K562 (cell line): ENCODE results near the gene DUS1L. TPM values are rescaled to one million over a fixed set of nuclear protein-coding genes. Genes with fewer than 3 reads are reported as not detected.

Experiments used
- ATAC-seq: fragments of 200-7000 bp; cut with Tn5 transposase; 3 replicates; pipeline ENCODE4 v1.9.1; 2020; ENCODE audit warnings: moderate library complexity
- BruUV-seq: library from RNA; stranded (reverse); fragments of 400-500 nt; replicated peaks from 2 replicates; lab custom pipeline; 2021; lab: Mats Ljungman, UMichigan
- CTCF ChIA-PET: fragments of 300-600 bp; formaldehyde crosslinking; extraction: SDS; loops from one replicate; lab custom pipeline; 2021; ENCODE audit warnings: low intra/inter-chr PET ratio; lab: Yijun Ruan, JAX
- POLR2A ChIA-PET: fragments of 300-600, 350-650 bp; sonication (Branson Sonifier 250); formaldehyde crosslinking; extraction: SDS; loops from one replicate; lab custom pipeline; 2021; ENCODE audit warnings: antibody characterized with exemption, inconsistent platforms; lab: Yijun Ruan, JAX
- DNase-seq, 4 experiments: peaks; one replicate each; pipeline versions ENCODE4 v3.0.0 to v3.0.0-alpha.2; 2011 to 2018; ENCODE audit warnings: low spot score in 3 of 4, mixed read lengths in 3 of 4; ENCODE audit errors: extremely low read depth in 1 of 4
- FAIRE-seq: peaks from 2 replicates; lab custom pipeline; 2011; peaks lifted over from hg19 to GRCh38; lab: Jason Lieb, UNC
- H2AFZ ChIP-seq: 2 replicates; pipeline ENCODE4 v1.6.0; 2011; ENCODE audit warnings: low read depth, low read length, control low read depth, inconsistent platforms
- H3K27ac ChIP-seq: fragments of 200-600 bp; 3 replicates; pipeline ENCODE4 v1.8.0; 2011; ENCODE audit warnings: low read depth, mild to moderate bottlenecking, control low read depth, inconsistent platforms, low read length, moderate library complexity, mixed read lengths; ENCODE audit errors: extremely low read depth
- H3K27me3 ChIP-seq, 2 experiments: fragments of 300-600 bp in 1 of 2; 2 replicates in 1 of 2; 3 replicates in 1 of 2; pipeline versions ENCODE4 v1.6.0 to v1.8.0; 2011; ENCODE audit warnings: inconsistent platforms in 2 of 2, low read length in 2 of 2, mild to moderate bottlenecking in 1 of 2, mixed read lengths in 1 of 2, moderate library complexity in 1 of 2; ENCODE audit not compliant: control insufficient read depth in 2 of 2, insufficient read depth in 2 of 2
- H3K36me3 ChIP-seq: fragments of 300-600 bp; 3 replicates; pipeline ENCODE4 v1.8.0; 2011; ENCODE audit warnings: mild to moderate bottlenecking, low read length, inconsistent platforms; ENCODE audit not compliant: control insufficient read depth, insufficient read depth
- H3K4me1 ChIP-seq, 2 experiments: fragments of 200-600 bp in 1 of 2; replicated peaks in 1 of 2; 2 replicates in 1 of 2; 3 replicates in 1 of 2; pipeline versions ENCODE4 v1.5.1 to v1.8.0; 2011; ENCODE audit warnings: inconsistent platforms in 2 of 2, low read length in 2 of 2, mild to moderate bottlenecking in 1 of 2, mixed read lengths in 1 of 2, moderate library complexity in 1 of 2; ENCODE audit not compliant: control insufficient read depth in 2 of 2, insufficient read depth in 2 of 2
- H3K4me2 ChIP-seq: 2 replicates; pipeline ENCODE4 v1.6.1; 2011; ENCODE audit warnings: low read length, control low read depth, inconsistent platforms, mixed read lengths; ENCODE audit not compliant: insufficient read depth
- H3K4me3 ChIP-seq: fragments of 200-600 bp; sonication (generic), shearing (Covaris generic); 2 replicates; pipeline ENCODE4 v1.5.1; 2016; ENCODE audit warnings: control low read depth, inconsistent platforms
- H3K79me2 ChIP-seq: fragments of 200-600 bp; 3 replicates; pipeline ENCODE4 v1.8.0; 2011; ENCODE audit warnings: low read length, inconsistent platforms; ENCODE audit not compliant: control insufficient read depth, insufficient read depth
- H3K9ac ChIP-seq, 2 experiments: 2 replicates each; pipeline versions ENCODE4 v1.6.0 to v1.6.1; 2011; ENCODE audit warnings: low read depth in 2 of 2, low read length in 2 of 2, control low read depth in 1 of 2, inconsistent platforms in 1 of 2, mild to moderate bottlenecking in 1 of 2, mixed read lengths in 1 of 2; ENCODE audit not compliant: insufficient read depth in 1 of 2
- H3K9me1 ChIP-seq: one replicate; pipeline ENCODE4 v1.6.0; 2011; ENCODE audit warnings: inconsistent platforms, mild to moderate bottlenecking, low read length, moderate library complexity; ENCODE audit not compliant: control insufficient read depth, insufficient read depth
- H3K9me3 ChIP-seq: replicated peaks from 2 replicates; pipeline ENCODE4 v1.5.1; 2011; ENCODE audit warnings: low read depth, low read length, inconsistent platforms; ENCODE audit not compliant: control insufficient read depth, insufficient read depth
- H4K20me1 ChIP-seq: replicated peaks from 2 replicates; pipeline ENCODE4 v1.6.1; 2011; ENCODE audit warnings: low read length, inconsistent platforms, mixed read lengths; ENCODE audit not compliant: control insufficient read depth, insufficient read depth
- ARID1B ChIP-seq: fragments of 450-650 bp; IDR thresholded peaks from 2 replicates; pipeline ENCODE4 v1.6.1; 2016; ENCODE audit warnings: antibody characterized with exemption, mild to moderate bottlenecking, inconsistent platforms
- ELF4 ChIP-seq: fragments of 450-650 bp; formaldehyde crosslinking; IDR thresholded peaks from 2 replicates; pipeline ENCODE4 v1.4.0; 2022; ENCODE audit warnings: missing genetic modification characterization
- HEY1 ChIP-seq: fragments of 250-450 bp; sonication (Bioruptor Pico); IDR thresholded peaks from 2 replicates; pipeline ENCODE4 v1.5.0; 2020; ENCODE audit warnings: mild to moderate bottlenecking, moderate library complexity, borderline replicate concordance
- ILK ChIP-seq: fragments of 450-650 bp; IDR thresholded peaks from 2 replicates; pipeline ENCODE4 v1.6.1; 2016; ENCODE audit warnings: missing genetic modification characterization, low read depth, mild to moderate bottlenecking, missing compliant biosample characterization, moderate library complexity, borderline replicate concordance
- L3MBTL2 ChIP-seq: fragments of 450-650 bp; IDR thresholded peaks from 2 replicates; pipeline ENCODE4 v1.6.1; 2016; ENCODE audit warnings: mild to moderate bottlenecking, moderate library complexity
- PML ChIP-seq: IDR thresholded peaks from 2 replicates; pipeline ENCODE4 v1.6.1; 2012; ENCODE audit warnings: low read length, inconsistent platforms
- POLR2A ChIP-seq: fragments of 450-650 bp; conservative IDR thresholded peaks from 2 replicates; pipeline ENCODE4 v1.6.1; 2016
- POLR2AphosphoS2 ChIP-seq: IDR thresholded peaks from 2 replicates; pipeline ENCODE4 v1.6.1; 2012; ENCODE audit warnings: low read length, improper control_type of control experiment
- POLR2AphosphoS5 ChIP-seq: IDR thresholded peaks from 2 replicates; pipeline ENCODE4 v1.6.1; 2011; ENCODE audit warnings: mild to moderate bottlenecking, low read depth, low read length, moderate library complexity; ENCODE audit not compliant: control insufficient read depth, insufficient read depth
- RBFOX2 ChIP-seq: fragments of 200-400 bp; formaldehyde crosslinking; IDR thresholded peaks from 2 replicates; pipeline ENCODE4 v1.6.1; 2017; ENCODE audit warnings: low read depth, mild to moderate bottlenecking, low read length, moderate library complexity
- RBM15 ChIP-seq: fragments of 200-400 bp; formaldehyde crosslinking; IDR thresholded peaks from 2 replicates; pipeline ENCODE4 v1.6.1; 2018; ENCODE audit warnings: mild to moderate bottlenecking, low read length, moderate library complexity; ENCODE audit not compliant: insufficient read depth
- RBM22 ChIP-seq: fragments of 200-400 bp; formaldehyde crosslinking; IDR thresholded peaks from 2 replicates; pipeline ENCODE4 v1.6.1; 2018; ENCODE audit warnings: low read length, low read depth; ENCODE audit not compliant: poor library complexity, severe bottlenecking
- RCOR1 ChIP-seq, 2 experiments: IDR thresholded peaks; 2 replicates each; pipeline ENCODE4 v1.6.1; 2012; ENCODE audit warnings: low read depth in 2 of 2, low read length in 2 of 2, borderline replicate concordance in 1 of 2, improper control_type of control experiment in 1 of 2
- RFX7 ChIP-seq: fragments of 250-450 bp; sonication (Bioruptor Pico); IDR thresholded peaks from 2 replicates; pipeline ENCODE4 v1.5.1; 2021; ENCODE audit warnings: mild to moderate bottlenecking
- SP2 ChIP-seq: IDR thresholded peaks from 2 replicates; pipeline ENCODE4 v1.6.1; 2011; ENCODE audit warnings: mild to moderate bottlenecking, low read depth, low read length, moderate library complexity; ENCODE audit not compliant: poor library complexity, severe bottlenecking; ENCODE audit errors: extremely low read depth
- SUPT5H ChIP-seq: fragments of 450-650 bp; IDR thresholded peaks from 2 replicates; pipeline ENCODE4 v1.6.1; 2016
- TARDBP ChIP-seq: fragments of 450-650 bp; IDR thresholded peaks from 2 replicates; pipeline ENCODE4 v1.6.1; 2016
- XRCC3 ChIP-seq: fragments of 450-650 bp; IDR thresholded peaks from 2 replicates; pipeline ENCODE4 v1.6.1; 2017; ENCODE audit warnings: mild to moderate bottlenecking, moderate library complexity
- ZBED1 ChIP-seq: IDR thresholded peaks from 2 replicates; pipeline ENCODE4 v1.6.1; 2014
- ZBTB7A ChIP-seq: IDR thresholded peaks from 2 replicates; pipeline ENCODE4 v1.6.1; 2011; ENCODE audit warnings: low read depth, mild to moderate bottlenecking, low read length, moderate library complexity, borderline replicate concordance; ENCODE audit not compliant: control insufficient read depth
- WGBS: fragments of 100-300 bp; shearing (Covaris generic); methylation state at CpG from one replicate; pipeline ENCODE4 v1.1.6; 2016; ENCODE audit warnings: low coverage, mixed read lengths; ENCODE audit not compliant: insufficient coverage; ENCODE audit errors: missing lambda C conversion rate; 5-methylcytosine and 5-hydroxymethylcytosine counted together
- in situ Hi-C: fragments of 300-500 bp; cut with MboI; formaldehyde crosslinking; loops from 4 replicates; pipeline ENCODE4 v1.15.0; 2018; ENCODE audit warnings: inconsistent platforms, mixed read lengths
- intact Hi-C: fragments of 100-400 bp; cut with micrococcal nuclease; formaldehyde crosslinking; loops from 2 replicates; pipeline ENCODE4 v1.14.2; 2022
- polyA plus RNA-seq, 8 experiments: library from polyadenylated mRNA; depleted of rRNA in 4 of 8; stranded (reverse) in 5 of 8; unstranded in 3 of 8; fragments of >200 nt; fragmentation: Nextera tagmentation in 2 of 8; fragmentation: Illumina TruSeq in 1 of 8; extraction: Ambion mirVana in 2 of 8; extraction: Trizol in 1 of 8; gene quantifications; 2 replicates each; pipeline versions ENCODE4 v1.2.1 to v1.2.3, GENCODE V29; 2011 to 2014; ENCODE audit warnings: inconsistent platforms in 1 of 8, missing spikeins in 1 of 8
- total RNA-seq, 7 experiments: library from RNA; depleted of rRNA in 6 of 7; stranded (reverse); fragments of >200 nt in 6 of 7; fragmentation: Illumina TruSeq in 2 of 7; extraction: Trizol in 2 of 7; gene quantifications; 2 replicates each; pipeline versions ENCODE4 v1.2.1 to v1.2.3, GENCODE V29; 2011 to 2021; ENCODE audit warnings: low replicate concordance in 1 of 7
- TF ChIP-seq, protein P1 (sequence below): fragments of 250-450 bp; sonication (Bioruptor Pico); IDR thresholded peaks from 2 replicates; pipeline ENCODE4 v1.9.0; 2021; ENCODE audit warnings: mild to moderate bottlenecking, inconsistent platforms

The DUS1L gene
- total and polyA plus RNA-seq, 9 of the 15 experiments (the other 6 are each of a cell fraction or from before 2014, with no cell fraction given), result 7.8 to 210 (median 83.9) TPM

DNA sequence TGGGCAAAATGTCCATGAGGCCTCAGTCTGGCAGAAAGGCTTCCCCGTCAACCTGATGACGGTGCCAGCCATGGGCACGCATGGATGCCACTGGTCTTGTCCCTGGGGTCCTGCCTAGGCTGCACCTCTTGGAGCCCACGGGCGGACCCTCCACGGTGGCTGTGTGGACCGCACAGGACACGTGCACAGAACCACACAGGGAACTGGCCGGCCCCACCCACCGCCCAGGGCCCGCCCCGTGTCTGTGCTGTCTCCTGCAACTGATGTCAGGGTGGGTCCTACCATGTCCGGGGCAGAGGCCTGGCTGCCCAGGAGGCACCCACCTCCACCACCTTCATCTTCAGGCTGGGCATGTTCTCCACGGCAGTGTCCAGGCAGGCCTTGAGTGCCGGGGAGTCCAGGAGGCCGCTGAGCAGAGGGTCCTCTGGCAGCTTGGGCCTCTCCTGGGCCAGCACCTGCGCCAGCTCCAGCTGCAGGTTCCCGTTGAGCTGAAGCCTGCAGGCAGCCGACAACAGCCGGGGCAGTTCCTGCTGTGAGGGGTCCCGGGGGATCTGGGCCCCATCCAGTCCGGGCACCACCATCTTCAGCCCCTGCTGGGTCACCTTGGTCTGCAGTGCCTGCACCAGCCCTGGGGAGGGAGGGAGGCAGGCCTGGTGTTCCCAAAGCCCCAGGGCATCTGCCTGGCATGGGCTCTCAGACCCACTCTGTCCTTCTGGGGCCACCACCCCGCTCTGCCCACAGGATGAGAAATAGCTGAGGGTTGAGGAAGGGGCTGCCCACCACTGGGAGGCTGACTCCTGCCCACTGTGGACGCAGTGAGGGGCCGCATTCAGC, 20.5 kb upstream of the DUS1L start:
- Histone ChIP-seq H3K9me1 (no peaks in the 10 kb centered on the region), H4K20me1 (peaks cover 14% of the 10 kb centered on the region), H3K9me3 (no peaks in the 10 kb centered on the region), H3K27me3 (no peaks in the 10 kb centered on the region), H2AFZ (no peak overlapping the region), H3K4me2 (no peak overlapping the region), H3K4me3 (no peak overlapping the region), H3K4me1 (peaks cover 0 to 62% of the 10 kb centered on the region in 2 experiments; a peak in 1 of 5 replicates), H3K27ac (no peak overlapping the region), H3K9ac (peak overlapping the region in 1 of 2 experiments; percentile 45; a peak in 1 of 4 replicates), H3K36me3 (peaks cover 99% of the 10 kb centered on the region; the same call in 2 of the 3 replicates), H3K79me2 (peaks cover 16% of the 10 kb centered on the region; the same call in 2 of the 3 replicates)
- no peak for ATAC-seq
- in situ Hi-C loops (no loop called here), intact Hi-C loops (no loop called here)
- no peak for DNase-seq
- POLR2A ChIA-PET, result interaction anchor here (0.9 to 5.9 kb wide), 5 partner anchors 8 to 23 kb away, joined by 3 to 52 read pairs (median 4); no protein-coding TSS in a partner anchor
- CTCF ChIA-PET, result no interaction called here
- no TSS peak for BruUV-seq
- no peak for FAIRE-seq
- 97% methylated on average over 22 of the region's 25 CpGs for WGBS
- TF ChIP-seq ZBTB7A, result peak; percentile 19; the same call in 1 of the 2 replicates
- TF ChIP-seq RBM22, result peak; percentile 71
- no peak for TF ChIP-seq L3MBTL2
- no peak for TF ChIP-seq RCOR1 (IDR thresholded peaks at IDR 0.05; ENCODE audit: borderline replicate concordance in 1 of 2, low read depth in 2 of 2, low read length in 2 of 2)
- TF ChIP-seq RBM15, result no peak
- no peak for TF ChIP-seq ILK (tag)
- TF ChIP-seq PML, result peak; percentile 30; the same call in 1 of the 2 replicates
- TF ChIP-seq SP2, result no peak
- peak; percentile 15; the same call in 1 of the 2 replicates for TF ChIP-seq SUPT5H
- no peak for TF ChIP-seq ARID1B
- no peak for TF ChIP-seq ZBED1
- no peak; the same call in 1 of the 2 replicates for TF ChIP-seq POLR2AphosphoS2
- no peak for TF ChIP-seq TARDBP
- no peak for TF ChIP-seq XRCC3
- TF ChIP-seq, protein P1, sequence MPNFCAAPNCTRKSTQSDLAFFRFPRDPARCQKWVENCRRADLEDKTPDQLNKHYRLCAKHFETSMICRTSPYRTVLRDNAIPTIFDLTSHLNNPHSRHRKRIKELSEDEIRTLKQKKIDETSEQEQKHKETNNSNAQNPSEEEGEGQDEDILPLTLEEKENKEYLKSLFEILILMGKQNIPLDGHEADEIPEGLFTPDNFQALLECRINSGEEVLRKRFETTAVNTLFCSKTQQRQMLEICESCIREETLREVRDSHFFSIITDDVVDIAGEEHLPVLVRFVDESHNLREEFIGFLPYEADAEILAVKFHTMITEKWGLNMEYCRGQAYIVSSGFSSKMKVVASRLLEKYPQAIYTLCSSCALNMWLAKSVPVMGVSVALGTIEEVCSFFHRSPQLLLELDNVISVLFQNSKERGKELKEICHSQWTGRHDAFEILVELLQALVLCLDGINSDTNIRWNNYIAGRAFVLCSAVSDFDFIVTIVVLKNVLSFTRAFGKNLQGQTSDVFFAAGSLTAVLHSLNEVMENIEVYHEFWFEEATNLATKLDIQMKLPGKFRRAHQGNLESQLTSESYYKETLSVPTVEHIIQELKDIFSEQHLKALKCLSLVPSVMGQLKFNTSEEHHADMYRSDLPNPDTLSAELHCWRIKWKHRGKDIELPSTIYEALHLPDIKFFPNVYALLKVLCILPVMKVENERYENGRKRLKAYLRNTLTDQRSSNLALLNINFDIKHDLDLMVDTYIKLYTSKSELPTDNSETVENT (CRISPR knock-in tag), result no peak
- peak; percentile 33; the same call in 1 of the 2 replicates for TF ChIP-seq POLR2AphosphoS5
- TF ChIP-seq RFX7 (CRISPR knock-in tag), result no peak
- TF ChIP-seq RBFOX2, result peak; percentile 72
- TF ChIP-seq HEY1 (CRISPR knock-in tag), result no peak
- TF ChIP-seq ELF4, result no peak
- TF ChIP-seq POLR2A, result peak; percentile 57
